Tibial nerve (tissue), 4 donors: ENCODE measurements around the gene ZCCHC8.

Source experiments
- CTCF ChIP-seq, 5 experiments: fragments of 200-600 bp in 3 of 5; fragments of 450-650 bp in 2 of 5; sonication (generic) in 3 of 5; IDR thresholded peaks; one replicate each; pipeline ENCODE4 v1.5.1; 2016 to 2019; ENCODE audit warnings: antibody characterized with exemption in 5 of 5, mild to moderate bottlenecking in 3 of 5, moderate library complexity in 2 of 5
- EP300 ChIP-seq, 2 donors: sonication (generic); formaldehyde crosslinking; IDR thresholded peaks; one replicate each; pipeline ENCODE4 v1.6.1; 2017; ENCODE audit warnings: antibody characterized with exemption in 2 of 2, mild to moderate bottlenecking in 1 of 2

DNA sequence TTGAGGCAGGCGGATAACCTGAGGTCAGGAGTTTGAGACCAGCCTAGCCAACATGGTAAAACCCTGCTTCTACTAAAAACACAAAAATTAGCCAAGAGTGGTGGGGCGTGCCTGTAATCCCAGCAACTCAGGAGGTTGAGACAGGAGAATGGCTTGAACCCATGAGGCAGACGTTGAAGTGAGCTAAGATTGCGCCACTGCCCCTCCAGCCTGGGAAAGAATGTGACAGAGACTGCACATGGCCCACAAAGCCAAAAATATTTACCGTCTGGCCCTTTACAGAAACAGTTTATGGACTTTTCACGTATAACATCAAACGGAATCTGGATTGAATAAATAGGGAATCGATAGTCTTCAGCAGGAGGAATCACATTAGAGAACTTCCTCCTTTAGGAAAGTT is 22.5 kb upstream of the ZCCHC8 start:
- TF ChIP-seq CTCF (IDR thresholded peaks at IDR 0.05) (no peak), EP300 (IDR thresholded peaks at IDR 0.05) (no peak)
